HPDE6-E6E7 (cell line): ENCODE results near the gene CYP4V2.

Source experiments
- DNase-seq: peaks from one replicate; pipeline ENCODE4 v3.0.0; 2011; ENCODE audit warnings: missing footprints; ENCODE audit errors: extremely low spot score

Gene CYP4V2

DNA sequence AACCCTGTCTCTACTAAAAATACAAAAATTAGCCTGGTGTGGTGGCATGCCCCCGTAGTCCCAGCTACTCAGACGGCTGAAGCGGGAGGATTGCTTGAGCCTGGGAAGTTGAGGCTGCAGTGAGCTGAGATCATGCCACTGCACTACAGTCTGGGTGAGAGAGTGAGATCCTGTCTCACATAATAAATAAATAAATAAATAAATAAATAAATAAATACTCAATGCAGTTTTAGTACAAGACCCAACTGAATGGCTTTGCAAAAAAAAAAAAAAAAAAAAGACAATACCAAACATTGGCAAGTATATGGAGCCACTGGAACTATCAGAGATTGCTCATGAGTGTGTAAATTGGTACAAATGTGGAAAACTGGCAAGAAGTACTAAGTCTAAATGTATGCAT lies 3.3 kb upstream of the CYP4V2 start:
- DNase-seq, result no peak

DNA sequence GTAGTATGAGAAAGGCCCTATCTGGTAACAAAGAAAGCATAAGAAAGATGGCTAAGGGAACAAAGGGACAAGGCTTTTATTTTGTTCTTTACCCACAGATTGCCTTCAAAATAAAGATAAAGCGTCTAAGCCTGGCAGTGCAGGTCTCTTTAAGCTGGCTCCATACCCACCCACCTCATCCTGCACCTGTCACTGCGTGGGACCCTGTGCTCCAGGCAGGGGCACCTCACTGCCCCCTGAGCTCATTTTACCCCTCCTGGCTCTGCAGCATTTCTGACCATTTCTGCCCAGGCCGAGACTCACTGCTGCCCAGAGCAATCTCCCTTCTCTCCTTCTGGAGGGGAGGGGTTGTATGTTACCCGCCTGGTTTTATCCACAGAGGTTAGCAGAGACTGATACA lies 1.7 kb upstream of the CYP4V2 start:
- DNase-seq, result no peak

DNA sequence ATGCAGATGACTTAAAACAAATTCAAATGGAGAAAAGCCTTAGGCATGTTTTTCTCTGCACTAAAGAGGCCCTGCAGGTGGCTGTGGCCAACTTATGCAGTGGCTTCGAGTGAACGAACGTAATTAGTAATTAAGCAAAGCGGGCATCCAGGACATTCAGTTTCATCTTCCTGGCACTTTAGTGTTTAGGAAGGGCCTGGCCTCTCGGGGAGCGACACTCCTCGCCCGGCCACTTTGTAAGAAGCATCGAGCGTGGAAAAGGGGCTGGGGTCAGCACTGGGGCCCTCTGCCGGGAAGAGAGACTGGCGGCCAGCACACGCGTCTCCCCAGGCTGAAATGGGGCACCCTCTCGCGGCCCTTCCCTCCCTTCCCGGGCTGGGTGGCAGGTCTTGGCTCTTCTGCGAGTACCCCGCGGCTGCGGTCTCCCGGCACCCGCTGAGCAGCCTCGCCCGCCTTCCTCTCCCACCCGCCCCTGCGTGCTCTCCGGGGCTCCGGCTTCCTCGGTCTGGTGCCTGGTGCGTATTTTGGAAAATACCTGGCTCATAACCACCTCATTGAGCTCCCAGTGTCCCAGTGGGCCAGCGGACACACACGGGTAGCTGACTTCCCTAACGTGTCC lies 677 bp upstream of the CYP4V2 start:
- DNase-seq, result peak; percentile 22

DNA sequence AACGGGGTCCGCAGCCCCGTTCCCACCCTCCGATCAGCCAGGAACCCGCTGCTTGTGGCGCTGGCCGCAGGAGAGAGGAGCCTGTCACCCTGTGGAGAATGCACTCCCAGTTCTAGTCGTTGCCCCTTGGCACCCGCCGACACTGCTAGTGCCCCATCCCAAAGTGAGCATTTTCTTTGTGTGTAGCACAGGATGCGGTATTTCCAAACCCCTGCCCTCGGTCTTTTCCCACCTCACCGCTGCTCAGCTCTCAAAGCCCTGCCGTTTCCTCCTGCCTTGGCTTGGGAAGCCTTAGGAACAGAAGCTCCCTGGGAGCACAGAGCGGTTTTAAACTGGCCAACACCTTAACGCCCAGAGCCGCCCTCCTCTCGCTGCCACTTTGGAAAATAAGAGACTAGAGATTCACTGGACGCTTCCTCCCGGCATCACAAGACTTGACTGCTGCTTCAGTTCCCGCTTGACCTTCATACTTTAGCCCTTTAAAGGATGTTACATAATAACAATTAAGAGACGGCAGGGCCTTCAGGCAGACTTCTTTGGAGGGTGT lies 772 bp downstream of the CYP4V2 start:
- peak; percentile 11 for DNase-seq

DNA sequence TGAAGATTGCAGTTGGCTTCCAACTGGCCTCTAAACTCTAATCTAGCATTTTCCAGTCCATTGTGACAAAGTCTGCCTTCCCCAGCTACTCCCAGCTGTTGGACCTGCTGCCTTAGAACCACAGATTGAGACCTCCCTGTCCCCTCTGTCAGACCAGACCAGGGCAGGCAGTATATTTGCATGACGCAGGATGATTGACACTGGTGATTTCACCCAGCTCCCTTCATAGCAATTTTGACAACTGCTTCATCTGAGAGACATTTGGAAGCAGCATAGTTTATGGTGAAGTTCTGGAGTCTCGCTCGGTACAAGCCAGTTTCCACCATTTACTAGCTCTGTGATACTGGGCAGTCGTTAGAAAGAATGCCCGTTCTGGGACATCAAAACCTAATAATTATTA lies 2.5 kb downstream of the CYP4V2 start:
- no peak for DNase-seq

DNA sequence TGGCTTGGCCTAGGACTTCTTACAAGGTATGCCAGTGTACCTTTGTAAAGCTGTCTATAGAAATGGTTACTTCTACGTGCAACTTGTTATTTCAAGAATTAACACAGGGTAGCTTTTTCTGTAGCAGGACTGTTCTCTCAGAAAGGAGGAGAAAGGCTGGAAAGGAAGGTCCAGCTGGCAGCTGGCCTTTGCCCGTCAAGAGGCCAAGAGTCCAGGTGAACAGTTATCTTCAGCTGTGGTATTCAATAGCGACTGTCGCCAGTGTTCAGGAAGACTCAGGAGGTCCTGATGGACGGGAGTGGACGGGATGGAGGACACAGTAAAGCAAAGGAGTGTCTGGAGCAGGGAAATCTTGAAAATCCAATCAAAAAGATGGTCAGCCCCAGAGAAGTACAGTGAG lies 4.7 kb downstream of the CYP4V2 start:
- no peak for DNase-seq

DNA sequence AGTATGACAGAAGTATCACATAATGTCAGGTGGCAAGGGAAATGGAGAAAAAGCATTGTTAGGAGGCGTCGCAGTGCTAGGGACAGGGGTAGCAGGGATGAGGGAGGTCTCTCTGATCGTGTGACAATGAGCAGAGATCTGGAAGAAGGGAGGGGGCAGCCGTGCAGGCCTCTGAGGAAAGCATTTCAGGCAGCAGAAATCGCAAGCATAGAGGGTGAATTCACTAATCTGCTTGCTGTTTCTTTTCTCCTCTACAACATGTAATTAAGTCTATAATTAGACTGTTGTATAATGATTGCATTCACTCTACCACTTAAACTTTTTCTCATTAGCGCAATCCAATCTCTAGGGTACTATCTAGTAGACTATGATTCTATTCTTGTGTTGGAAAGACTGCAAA lies 9.1 kb downstream of the CYP4V2 start:
- no peak for DNase-seq

DNA sequence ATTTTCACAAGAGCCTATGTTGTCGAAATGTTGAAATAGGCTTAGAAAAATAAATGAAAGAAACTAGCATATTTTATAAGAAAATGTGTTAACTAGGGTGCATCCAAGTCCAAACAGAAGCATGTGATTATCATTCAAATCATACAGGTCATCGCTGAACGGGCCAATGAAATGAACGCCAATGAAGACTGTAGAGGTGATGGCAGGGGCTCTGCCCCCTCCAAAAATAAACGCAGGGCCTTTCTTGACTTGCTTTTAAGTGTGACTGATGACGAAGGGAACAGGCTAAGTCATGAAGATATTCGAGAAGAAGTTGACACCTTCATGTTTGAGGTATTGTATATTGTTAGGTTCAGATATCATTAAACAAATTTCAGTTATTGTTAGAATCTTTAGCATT lies 9.6 kb downstream of the CYP4V2 start:
- no peak for DNase-seq

DNA sequence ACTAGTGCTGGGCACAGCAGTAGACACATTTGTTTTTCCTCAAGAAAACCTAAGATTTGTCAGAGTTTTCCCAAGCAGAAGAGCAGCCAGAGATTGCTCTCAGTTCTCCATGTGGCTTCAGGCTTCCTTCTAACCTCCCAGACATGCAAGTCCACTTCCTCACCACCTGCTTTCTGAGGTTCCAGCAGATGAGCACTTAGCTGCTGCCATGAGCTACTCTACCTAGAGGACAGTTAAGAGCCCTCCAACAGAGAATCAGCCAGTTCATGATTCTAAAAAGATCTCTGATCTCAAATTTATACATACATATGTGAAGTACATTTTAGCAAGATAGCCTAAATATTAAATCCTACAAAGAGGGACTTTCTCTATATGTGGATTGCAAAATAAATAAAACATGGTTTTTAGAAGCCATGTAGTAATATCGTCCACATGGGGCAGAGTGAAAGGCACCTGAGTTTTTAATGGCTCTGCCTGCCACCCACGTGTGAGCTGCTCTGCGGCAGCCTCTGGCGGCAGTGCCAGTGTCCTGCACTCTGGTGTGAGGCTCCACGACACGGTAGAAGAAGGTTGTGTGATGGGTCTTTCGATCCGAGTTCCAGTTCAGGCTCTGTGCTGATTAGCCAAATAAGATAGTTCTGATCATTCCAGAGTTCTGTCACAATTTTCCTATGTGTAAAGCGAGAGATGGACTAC lies 10.3 kb downstream of the CYP4V2 start:
- peak; percentile 52 for DNase-seq

DNA sequence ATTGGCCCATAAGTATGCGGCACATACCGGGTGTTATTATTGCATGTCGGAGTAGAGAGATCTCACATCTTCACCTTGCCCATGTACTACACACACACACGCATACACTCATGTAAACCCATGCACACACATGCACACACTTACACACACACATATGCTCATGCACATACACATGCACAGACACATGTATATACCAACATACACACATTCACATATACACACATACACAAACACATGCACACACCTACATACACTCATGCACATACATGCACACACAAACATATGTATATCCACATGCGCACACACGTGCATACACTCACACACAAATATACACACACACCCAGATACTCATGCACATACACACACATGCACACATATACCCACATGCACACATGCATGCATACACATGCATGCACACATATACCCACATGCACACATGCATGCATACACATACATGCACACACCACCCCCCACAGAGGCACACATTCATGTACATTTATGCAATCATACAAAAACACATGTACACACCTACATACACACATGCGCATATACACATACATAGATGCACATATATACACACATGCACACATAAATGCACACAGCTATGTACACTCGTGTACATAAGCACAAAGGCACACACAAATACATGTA lies 11.2 kb downstream of the CYP4V2 start:
- no peak for DNase-seq

DNA sequence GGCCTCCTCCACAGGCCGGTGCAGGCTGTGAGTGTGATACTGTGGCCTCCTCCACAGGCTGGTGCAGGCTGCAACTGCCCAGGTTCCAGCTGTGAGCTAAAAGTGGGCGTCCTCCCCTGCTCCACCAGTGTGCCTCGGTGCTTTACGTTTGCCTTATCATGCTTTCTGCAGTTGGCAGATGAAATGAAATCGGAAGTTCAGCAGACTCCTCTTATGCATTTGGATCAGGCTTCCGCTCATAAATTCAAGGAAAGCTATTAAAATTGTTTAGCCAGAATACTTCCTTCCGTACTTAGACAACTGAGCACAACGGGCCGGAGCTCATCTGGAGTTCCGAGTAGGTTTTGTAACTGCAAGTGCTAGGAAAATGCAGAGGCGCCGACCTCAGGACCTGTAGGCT lies 12.0 kb downstream of the CYP4V2 start:
- no peak for DNase-seq

DNA sequence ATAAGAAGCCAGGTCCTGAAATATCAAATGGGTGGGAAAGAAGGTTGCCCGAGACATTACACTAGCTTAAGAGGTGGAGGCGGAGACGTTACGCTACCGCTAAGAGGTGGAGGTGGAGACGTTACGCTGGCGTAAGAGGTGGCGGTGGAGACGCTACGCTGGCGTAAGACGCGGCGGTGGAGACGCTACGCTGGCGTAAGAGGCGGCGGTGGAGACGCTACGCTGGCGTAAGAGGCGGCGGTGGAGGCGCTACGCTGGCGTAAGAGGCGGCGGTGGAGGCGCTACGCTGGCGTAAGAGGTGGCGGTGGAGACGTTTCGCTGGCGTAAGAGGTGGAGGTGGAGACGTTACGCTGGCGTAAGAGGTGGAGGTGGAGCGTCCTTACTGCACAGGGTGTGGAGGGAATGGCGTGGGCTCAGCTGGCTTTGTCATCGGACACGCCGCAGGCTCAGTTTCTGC lies 12.8 kb downstream of the CYP4V2 start:
- no peak for DNase-seq

DNA sequence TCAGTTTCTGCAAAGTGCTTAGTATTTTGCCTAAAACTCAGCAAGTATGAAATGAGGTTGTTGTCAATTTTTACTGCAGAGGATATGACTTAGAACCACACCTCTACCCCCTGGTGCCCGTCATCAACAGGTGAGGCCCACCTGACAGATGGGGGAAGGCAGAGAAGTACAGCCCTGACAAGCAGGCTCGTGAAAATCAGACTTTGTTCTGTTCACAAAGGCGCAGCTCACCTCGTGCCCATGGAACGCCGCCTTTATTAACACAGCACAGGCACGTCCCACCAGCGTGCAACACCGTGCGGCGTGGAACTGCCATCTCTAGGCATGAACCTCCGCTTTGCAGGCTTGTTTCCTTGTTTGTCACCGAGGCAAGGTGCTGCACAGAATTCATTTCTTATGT lies 13.3 kb downstream of the CYP4V2 start:
- DNase-seq, result no peak

DNA sequence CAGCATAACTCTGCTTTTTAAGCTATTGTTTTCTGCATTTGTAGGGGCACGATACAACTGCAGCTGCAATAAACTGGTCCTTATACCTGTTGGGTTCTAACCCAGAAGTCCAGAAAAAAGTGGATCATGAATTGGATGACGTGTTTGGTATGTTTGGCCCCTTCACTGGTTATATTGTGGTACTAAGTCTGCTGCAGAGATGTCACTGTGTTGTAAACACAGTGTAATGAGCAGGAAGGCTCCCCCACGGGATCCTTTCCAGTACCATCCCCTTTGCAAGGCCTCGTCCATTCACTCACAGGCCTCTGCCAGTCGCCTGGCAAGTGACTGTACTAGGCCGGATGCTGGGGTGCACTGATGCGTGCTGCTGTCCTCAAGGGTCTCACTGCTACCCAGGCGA lies 13.8 kb downstream of the CYP4V2 start:
- DNase-seq, result no peak

DNA sequence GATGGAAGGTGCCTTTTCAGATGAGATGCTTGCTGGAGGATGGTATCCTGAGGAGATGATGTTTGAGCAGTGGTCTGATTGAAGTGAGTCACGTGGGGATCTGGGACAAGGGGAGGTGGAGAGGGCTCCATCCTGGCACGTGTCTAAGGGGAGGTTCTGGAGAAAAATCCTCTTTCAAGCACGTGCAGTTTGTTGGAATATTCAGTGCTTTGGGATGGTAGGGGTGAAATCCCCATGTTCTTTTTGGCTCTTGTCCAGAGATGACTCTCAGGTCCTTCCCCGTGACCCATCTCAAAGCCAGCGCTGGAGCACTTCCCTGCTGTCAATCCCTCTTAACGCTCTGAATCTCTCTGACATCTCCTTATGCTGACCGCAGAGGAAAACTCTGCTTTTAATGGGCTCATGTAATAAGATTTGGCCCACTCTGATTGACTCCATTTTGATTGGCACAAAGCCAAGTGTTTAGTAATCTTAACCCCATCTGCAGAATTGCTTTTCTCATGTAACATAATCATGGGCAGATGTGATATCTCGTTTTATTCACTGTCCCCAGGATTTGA lies 25.2 kb downstream of the CYP4V2 start:
- no peak for DNase-seq

DNA sequence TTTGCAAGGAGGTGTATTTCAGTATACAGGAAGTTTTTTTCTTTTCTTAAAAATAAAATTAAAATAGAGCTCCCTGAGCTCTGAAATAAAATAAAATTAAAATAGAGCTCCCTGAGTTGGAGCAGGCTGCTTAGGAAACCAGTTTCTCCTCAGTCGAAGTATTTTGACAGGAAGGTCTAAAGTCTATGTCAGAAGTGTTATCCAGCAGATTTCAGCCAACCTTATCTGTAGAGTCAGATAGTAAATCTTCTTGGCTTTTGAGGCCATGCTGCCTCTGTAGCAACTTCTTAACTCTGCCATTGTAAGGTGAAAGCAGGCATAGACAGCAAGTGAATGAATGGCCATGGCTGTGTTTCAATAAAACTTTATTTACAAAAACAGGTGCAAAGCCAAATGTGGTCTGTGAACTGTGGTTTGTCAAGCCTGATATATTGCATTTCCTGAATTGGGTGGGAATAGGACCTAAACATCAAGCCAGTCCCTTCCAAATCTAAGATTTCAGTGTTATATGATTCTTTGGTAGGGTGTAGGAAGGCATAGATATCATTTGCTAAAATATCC lies 26.4 kb downstream of the CYP4V2 start:
- no peak for DNase-seq

DNA sequence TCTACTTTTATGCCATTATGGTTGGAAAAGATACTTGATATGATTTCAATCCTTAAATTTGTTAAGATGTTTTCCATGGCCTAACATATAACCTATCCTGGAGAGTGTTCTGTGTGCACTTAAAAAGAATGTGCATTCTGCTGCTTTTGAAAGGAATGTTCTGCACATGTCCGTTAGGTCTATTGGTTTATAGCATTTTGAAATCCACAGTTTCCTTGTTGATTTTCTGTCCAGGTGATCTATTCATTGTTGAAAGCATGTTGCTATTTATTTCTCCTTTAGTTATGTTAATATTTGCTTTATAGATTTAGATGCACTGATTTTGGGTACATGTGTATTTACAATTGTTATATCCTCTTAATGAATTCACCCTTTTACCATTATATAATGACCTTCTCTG lies 30.3 kb downstream of the CYP4V2 start:
- no peak for DNase-seq

DNA sequence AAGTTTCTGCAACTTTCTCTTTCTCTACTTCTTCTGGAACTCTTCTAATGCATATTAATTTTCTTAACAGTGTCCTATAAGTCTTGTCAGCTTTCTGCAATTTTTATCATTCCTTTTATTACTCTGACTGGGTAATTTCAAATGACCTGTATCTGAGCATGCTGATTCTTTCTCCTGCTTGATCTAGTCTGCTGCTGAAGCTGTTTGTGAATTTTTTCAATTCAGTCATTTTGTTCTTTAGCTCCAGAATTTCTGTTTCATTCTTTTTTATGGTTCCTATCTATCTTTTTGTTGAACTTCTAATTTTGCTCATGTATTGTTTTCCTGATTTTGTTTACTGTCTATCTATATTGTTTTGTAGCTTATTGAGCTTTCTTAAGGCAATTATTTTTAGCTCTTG lies 34.5 kb downstream of the CYP4V2 start:
- no peak for DNase-seq

DNA sequence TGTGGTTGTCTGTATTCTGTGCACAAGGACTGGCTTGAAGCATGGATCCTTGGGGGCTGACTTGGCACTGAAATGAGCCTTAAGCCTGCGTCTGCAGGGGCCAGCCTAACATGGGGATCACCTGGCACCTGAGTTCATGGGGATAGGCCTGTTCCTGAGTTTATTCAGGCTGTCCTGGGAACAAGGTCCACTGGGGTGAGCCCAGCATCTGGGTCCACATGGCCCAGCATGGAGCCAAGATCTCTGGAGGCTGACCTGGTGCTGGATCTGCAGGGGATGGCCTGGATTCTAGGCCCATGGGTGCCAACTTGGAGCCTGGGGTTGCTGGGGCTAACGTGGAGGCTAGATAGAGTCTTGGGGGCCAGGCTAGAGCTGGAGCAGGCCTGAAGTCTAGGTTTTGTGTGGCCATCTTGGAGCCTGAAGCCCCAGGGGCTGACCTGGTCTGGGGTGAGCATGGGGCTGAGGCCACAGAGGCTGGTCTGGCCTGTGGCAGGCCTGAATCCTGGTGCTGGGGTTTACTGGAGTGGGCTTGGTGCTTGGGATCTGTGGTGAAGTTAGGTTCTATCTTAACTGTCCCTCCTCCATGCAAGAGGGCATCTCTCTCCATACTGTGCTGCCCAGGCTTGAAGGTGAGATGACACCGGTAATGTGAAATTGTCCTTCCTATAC lies 35.3 kb downstream of the CYP4V2 start:
- DNase-seq, result no peak

DNA sequence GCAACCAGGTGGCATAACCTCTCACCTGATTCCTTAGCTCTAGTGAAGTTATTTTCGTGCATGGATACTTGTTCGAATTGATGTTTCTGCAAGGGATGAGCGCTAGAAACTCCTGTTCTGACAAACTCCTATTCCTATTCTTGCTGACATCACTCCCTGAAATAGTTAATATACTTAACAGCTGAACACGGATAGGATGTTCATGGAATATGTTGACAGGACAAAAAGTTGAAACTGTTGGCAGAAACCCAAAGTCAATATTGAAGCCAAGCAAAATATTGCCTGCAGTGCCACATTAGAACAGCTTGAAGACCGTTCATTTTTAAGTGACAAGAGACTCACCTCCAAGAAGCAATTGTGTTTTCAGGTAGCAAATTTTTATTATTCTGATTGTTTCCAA lies 35.9 kb downstream of the CYP4V2 start, which contains the start of gene KLKB1:
Gene KLKB1 (plus strand): TSS at position 287 of the 400 bp plus-strand sequence. CDS start 689 bp downstream, outside the sequence.
- DNase-seq, result no peak

DNA sequence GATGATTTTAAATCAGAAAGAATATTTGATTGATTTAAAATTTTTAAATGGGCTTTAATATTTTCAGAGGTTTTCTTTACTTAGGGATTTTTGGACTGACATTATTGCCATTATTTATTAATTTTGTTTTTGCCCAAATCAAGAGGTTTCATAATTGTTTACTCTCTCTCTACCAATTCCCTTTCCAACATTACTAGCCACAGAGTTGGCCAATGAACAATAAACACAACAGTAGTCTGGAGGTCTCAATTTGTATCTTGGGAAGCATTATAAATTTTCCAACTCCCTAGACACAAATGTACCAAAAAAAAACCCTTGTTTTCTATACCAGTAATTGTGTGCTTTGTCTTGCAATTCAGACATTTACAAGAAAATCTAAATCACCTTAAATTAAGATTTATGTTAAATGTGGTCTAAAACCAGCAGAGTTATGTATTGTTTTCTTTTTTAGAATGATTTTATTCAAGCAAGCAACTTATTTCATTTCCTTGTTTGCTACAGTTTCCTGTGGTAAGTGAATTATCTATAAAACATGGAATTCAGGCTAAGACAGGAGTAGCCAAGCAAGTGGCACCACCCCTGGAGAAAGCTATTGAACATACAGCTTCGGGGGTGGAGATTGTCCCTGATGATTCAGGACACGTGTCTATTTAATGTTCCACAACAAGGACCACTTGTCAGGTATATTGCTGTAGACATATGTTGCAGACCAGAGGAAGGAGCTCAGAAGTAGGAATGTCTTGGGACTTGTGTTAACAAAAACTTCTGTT lies 36.6 kb downstream of the CYP4V2 start:
- DNase-seq, result no peak
